ENCODE measurements around the gene MGST2.
A peak's percentile ranks its signal among the peaks of the same experiment; 100 is the strongest.

MGST2 gene

DNA sequence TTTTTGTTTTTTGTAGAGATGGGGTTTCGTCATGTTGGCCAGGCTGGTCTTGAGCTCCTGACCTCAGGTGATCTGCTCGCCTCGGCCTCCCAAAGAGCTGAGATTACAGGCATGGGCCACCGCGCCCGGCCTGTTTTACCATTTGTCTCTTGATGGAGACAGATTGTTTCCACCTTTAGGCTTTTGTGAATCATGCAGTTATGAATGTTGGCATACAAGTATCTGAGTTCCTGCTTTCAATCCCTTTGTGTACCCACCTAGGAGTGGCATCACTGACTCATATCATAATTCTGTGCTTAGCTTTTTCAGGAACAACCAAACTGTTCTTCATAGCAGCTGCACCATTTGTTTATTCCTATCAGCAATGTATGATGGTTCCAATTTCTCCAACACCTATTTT lies 20.2 kb upstream of the MGST2 start:
- no peak for DNase-seq

DNA sequence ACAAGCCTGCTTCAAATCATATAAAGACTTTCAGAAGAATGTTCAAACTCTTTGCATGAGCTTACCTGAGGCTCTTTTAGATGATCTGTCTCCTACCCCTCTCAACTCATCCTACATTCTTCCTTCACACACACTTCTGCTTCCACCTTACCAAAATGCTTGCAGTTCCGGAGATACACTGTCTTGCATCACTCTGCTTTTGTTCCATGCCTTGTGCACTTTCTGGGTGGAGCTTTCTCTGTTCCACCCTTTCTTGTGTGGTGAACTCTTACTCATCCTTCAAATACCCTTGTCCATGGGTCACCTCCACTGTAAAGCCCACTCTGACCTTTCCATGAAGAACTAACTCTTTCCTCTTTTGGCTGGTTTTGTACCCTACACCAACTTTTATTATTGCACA lies 18.4 kb upstream of the MGST2 start:
- DNase-seq = no peak

DNA sequence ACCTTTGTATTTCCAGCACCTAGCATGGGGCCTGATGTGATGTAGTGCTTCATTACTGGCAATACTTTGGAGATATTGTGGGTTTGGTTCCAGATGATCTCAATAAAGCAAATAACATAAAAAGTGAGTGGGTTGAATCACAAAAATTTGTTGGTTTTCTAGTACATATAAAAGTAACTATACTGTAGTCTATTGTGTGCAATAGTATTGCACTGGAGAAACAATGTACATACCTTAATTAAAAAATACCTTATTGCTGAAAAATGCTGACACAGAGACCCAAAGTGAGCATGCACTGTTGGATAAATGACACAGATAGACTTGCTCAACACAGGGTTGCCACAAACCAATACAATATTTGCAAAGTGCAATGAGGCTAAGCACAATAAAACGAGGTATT lies 17.7 kb upstream of the MGST2 start:
- no peak for DNase-seq

DNA sequence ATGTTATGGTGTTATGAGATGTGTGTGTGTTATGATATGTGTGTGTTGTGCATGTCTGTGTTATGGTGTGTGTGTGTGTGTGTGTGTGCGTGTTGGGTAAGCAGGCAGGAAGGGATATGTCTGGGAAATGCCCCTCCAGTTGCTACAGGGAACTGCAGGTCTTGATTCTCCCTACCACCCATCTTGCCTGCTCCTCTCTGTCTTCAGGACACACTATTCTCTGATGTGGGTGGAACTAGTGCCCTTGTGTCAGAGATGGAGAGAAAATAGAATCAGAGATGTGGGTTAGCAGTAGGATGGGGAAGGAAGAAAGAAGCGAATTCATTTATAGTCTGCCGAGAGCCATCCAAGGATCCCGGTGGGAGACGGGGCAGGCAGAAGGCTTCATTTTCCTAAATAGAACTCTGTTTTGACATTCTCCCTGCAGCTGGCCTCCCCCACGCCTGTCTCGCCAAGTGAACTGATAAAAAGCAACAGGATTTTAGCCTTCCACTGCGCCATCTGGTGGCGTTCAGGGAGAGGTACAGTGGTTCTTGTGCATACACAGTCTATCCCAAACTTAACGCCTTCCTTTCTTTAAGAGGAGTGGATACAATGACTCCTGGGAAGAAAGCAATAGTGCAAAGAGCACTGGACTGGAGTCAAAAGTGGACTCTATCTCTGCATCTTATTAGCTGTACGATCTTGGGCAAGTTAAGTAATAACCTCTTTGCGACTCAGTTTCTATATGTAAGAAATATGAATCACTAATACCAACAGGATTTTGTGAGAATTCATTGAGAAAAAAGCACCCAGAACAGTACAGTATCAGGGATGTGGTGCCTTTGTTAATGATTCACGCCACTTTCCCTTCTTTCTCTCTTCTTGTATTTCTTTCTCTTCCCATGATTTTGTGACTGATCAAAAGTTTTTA lies 14.1 kb upstream of the MGST2 start:
- peak; percentile 58 for DNase-seq

DNA sequence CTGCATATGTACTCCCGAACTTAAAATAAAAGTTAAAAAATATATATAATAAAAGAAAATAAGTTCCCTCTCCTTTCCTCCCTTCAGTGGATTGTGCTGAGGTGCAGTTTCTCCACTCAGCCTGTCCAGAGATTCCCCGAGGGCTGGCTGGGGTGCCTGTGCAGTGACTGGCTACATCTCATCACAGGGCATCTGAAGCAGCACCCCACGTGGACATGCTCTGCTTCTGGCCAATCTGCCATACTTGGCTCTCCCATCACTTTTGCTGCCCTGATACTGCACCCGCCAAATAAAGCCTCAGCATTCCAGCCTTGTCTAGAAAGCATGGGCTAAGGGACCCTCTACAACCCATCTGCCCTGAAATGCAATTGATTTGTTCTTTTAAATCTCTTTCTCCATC lies 11.1 kb upstream of the MGST2 start:
- no peak for DNase-seq

DNA sequence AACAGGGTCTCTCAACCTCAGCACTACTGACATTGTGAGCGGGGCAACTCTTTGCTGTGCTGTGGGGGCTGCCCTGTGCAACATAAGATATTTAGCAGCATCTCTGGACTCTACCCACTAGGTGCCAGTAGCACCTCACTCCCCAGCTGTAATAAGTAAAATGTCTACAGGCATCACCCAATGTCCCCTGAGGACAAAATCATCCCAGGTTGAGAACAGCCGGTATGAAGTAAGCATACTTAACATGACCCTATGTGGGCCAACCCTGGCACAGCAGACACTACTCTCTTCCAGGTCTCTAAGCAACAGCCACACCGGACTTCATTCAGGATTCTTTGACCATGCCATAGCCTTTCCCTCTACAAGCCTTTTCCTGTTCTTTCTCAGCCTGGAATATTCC lies 10.5 kb upstream of the MGST2 start:
- peak; percentile 34 for DNase-seq

DNA sequence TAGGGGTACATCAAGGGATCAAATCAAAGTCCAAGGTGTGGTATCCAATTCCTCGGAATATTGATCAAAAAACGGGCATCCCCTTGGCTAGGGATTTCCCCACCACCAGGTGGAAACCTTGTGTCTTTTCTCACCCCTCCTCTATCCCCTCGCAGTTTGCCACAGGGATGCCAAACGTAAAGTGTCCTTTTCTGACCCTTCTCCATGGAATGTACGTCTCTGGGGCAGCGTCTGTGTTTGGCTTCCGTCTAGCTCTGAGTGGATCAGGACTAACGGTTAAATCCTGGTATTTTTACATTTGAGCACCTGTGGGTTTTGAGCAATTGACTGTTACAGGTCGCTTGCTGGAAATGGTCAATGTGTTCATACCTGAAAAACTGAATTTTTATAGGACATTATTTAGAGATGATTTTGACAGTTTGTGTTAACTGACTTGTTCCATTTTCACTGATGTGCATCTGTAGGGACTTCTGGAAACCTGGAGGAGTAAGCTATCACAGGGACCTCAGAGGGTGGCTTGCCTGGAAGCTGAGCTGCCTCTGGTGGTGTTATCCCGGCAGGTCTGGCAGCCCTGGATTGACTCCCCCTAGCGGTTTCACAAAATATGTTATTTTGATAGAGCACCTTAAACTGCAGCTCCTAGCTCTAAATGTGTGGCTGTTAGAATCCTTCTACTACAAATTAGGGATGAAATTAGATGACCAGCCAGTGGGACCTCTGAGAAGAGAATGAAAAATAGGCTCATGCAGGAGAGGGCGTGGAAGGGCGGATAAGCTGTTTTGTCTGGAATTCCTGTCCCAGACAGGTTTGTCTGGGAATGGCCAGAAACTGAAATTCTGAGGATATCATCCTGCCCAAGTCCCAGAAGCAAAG lies 8.8 kb upstream of the MGST2 start:
- peak; percentile 77 for DNase-seq

DNA sequence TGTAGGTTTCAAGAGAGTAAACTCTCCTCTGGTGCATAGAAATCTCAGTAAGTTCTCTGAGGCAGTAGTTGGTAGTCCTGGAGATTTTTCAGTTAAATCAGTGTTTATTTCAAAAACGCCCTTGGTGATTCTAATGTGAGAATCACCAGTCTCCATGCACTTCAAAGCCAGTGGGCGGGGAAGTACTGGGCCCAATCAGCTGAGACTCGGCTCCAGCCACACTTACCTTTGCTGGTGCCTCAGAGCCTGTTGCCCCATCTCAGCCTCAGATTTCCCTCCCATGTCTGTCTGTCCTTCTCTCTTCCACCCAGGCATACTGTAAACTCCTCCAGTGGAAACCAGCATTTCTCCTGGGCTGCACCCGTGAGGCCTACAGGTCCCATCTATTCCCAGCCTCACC lies 7.4 kb upstream of the MGST2 start:
- no peak for DNase-seq

DNA sequence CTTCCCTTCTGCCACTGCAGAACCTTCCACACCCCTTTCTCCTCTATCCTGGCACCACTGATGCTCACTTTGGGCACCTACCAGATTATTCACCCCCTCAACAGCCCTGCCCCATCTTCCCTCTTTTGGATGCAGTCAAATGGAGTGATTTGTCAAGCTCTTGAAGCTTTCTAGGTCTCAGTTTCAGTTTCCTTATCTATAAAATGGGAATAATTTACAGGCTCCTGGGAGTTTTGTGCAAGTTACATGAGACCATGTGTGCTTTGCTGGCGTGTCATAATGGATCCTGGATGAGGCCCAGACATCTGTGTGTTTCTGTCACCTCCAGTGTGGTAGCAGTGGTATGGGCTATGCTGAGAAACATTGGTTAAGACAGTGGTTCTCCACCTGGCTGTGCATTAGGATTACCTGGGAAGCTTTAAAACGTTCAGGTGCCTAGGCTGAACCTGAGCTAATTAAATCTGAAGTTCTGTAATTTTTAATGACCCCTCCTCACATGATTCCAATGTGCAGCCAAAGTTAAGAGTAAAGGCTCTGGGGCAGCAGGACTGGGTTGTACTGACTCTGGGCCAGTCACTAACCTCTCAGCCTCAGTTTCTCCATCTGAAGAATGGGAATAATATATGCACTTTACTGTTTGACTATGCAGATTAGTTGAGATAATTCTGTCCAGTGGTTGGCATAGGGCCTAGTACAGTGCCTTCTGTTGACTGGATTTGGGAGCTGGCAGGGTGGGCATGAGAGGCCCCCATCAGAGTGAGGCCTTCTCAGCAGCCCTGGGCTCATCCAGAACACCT lies 6.8 kb upstream of the MGST2 start:
- no peak for DNase-seq

DNA sequence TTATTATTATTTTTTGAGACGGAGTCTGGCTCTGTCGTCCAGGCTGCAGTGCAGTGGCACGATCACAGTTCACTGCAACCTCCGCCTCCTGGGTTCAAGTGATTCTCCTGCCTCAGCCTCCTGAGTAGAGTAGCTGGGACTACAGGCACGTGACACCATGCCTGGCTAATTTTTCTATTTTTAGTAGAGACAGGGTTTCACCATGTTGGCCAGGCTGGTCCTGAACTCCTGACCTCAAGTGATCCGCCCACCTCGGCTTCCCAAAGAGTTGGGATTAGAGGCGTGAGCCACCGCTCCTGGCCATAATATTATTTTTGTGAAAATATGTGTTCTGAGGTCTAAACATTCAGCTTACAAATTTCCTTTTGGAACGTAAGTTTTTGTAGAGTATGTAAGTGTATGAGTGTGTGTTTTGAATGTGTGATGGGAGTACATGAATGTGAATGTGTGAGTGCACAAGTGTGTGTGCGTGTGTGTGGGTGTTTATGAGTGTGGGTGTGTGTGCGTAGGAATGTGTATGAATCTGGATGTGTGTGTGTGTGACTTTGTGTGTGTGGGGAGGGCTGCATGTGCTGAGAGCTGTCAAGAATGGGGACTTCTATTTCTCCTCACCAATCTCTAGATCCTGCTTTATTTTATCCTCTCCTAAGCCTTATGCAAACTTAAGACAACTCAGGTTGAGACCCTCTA lies 5.7 kb upstream of the MGST2 start:
- no peak for DNase-seq

DNA sequence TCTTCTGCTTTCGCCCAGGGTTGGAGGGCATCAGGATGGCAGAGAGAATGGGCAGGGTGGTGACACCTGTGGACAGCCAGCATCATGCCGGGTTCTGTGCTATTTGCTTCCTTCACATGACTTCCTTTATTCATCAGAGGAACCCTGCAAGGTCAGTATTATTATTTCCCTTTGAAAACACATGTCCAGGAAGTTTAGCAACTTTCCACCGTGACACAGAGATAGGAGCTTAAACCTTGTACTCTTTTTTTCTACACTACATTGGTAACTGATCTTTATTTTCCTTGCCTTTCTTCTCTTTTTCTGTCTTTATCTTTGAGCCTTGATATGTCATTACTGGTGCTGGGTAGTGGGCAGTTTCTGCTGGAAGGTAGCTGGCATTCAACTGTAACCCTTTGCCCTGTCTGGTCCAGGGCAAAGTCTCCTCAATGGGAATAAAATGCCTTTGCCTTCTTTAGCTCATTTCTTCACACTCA lies 5.0 kb upstream of the MGST2 start:
- DNase-seq = no peak

DNA sequence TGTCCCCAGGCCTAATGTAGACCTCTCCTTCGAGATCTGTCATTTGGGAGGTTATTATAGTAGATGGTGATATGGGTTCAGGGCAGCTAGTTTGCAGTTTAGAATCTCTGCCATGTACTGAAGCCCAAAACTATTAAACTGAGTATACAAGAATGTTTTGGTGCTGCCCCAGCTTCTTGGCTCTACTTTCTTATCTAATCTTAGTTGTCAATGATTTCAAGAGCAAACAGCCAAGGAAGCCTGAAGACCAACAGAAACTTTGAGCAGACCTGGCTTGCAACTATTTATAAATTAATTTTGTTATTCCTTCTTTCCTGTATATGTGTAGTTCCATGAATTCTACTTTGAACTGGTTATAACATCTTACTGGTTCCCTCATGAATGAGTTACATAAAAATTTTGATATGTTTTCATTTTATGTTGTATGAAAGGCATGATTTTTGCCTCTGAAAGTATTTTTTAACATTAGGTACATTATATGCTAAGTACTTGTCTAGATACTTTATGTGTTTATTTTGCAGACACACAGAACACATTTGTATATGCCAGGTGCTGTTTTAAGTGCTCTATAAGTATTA lies 2.0 kb upstream of the MGST2 start:
- no peak for DNase-seq

DNA sequence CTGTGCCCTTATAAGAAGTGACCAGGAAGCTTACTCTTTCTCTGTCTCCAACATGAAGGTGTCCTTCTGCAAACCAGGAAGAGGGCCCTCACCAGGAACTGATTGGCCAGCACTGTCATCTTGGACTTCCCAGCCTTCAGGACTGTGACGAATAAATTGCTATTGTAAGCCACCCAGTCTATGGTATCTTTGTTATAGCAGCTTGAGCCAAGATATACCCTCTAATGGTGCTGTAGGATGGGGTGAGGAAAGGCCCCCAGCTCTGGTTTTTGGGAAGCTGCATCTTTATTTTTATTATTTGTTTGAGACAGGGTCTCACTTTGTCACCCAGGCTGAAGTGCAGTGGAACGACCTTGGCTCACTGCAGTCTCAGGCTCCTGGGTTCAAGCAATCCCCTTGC lies 1.2 kb upstream of the MGST2 start:
- no peak for DNase-seq

DNA sequence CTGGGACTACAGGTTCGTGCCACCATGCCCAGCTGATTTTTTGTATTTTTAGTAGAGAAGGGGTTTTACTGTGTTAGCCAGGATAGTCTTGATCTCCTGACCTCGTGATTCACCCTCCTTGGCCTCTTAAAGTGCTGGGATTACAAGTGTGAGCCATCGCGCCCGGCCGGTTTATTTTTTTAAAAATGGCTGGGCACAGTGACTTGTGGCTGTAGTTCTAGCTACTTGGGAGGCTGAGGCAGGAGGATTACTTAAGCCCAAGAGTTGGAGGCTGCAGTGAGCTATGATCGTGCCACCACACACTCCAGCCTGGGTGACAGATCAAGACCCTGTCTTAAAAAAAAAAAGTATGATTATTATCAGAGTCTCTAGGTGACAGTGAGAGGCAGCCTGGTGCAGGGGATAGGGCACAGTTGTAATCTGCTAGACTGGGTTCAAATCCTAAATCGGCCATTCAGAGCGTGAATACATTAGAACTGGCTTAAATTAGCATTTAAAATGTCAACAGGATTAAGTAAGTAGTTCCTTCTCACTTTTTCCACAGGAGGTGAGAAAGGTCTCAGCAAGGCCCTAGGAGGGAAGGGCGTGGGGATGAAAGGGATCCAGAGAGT lies 435 bp upstream of the MGST2 start:
- DNase-seq = no peak

DNA sequence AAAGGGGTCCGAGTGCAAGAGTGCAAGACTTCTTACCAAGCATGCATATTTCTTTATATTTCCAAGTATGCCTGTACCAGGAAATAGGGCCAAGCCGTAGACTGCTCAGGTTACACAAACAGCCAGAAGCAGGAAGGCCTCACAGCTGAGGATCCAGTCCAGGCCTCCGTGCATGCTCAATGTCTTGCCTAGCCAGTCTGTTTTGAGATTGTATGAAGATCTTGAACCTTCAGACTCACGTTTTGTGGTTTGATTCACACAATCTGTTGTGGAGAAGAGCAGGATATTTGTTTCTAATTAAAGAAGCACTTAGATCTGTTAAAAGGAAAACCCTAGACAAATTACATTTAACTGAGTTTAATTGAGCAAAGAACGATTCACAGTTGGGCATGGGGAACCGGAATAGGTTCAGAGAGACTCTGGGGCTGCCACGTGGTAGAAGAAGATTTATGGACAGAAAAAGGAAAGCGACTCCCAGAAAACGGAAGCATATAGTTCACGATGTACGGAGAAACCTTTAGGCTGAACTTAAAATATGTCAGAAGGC lies 1.2 kb downstream of the MGST2 start:
- peak; percentile 26 for DNase-seq

DNA sequence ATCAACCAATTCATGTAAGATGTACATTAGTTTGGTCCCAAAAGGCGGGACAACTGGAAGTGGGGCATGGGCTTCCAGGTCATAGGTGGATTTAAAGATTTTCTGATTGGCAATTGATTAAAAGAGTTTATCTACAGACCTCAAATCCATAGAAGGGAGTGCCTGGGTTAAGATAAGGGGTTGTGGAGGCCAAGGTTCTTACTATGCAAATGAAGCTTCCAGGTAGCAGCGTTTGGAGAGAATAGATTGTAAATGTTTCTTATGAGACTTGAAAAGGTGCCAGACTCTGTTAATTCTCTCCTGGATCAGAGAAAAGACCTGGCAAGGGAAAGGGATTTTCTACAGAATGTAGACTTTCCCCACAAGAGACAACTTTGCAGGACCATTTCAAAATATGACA lies 2.4 kb downstream of the MGST2 start:
- no peak for DNase-seq

DNA sequence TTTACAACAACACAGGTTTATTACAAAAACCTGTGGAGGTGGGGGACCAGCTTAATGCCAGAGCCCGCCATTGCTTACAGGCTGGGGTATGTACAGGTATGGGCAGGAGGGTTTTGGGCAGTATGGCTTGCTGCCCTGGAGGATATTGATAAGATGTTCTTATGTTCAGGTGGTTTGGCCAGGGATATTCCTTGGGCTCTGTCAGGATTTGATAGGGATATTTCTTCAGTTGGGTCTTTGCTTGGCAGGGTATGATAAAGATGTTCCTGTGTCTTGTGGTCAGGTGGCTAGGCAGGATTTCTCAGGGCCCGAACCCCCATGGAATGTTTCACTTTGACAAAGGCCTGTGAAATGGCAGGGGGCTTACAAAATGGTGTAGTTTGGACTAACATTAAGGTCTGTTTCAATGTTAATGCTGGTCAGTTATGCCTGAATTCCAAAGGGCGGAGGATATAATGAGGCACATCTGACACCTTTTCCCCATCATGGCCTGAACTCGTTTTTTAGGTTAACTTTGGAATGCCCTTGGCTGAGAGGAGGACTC lies 3.1 kb downstream of the MGST2 start:
- DNase-seq = no peak

DNA sequence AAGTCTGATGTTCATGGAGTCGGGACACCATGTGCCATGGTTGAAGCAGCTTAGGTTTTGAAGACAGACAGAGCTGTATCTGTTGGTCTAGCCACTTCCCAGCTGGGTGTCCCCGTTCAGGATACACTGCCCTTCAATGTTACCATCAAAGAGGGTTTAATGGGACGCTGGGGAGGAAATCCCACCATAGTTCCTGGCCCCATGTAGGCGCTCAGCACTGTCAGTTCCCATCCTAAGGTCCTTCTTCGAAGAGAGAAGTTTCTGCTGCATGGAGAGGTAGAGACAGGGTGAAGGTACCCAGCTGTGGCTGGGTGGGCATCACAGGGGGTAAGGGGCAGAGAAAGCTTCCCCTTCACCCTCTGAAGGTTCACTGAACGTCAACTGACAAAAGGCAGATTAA lies 3.7 kb downstream of the MGST2 start:
- no peak for DNase-seq

DNA sequence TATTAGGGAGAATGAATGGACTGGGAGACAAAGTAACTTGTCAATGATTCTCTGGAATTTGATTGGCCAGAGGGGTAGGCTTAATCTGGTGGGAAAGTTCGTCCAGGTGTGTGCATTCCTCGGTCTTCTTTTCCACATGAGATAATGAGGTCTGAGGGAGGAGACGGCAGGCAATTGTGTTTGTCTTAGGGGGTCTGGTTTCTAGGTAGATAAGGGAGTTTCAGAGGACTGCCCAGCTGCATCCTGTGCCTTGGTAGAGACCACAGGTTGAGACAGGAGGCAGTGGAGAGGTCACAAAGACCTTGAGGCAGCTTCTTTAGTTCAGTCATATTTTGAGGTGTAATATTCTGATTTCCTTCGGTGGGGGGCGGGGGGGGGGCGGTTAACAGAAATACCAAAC lies 4.3 kb downstream of the MGST2 start:
- no peak for DNase-seq

DNA sequence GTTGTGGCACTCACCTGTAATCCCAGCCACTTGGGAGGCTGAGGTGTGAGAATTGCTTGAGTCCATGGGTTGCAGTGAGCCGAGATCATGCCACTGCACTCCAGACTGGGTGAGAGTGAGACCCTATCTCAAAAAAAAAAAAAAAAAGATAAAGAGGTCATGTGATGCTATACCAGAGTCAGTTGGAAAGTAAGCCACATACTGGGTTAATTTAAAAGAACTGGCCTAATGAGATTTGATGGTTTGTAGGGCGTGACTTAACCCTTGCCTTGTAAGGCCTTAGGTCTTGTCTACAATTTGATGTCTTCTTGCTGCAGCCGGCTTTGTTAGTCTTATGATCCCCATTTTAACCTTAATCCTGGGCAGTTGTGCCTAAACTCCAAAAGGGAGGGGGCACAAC lies 5.2 kb downstream of the MGST2 start:
- DNase-seq = no peak

DNA sequence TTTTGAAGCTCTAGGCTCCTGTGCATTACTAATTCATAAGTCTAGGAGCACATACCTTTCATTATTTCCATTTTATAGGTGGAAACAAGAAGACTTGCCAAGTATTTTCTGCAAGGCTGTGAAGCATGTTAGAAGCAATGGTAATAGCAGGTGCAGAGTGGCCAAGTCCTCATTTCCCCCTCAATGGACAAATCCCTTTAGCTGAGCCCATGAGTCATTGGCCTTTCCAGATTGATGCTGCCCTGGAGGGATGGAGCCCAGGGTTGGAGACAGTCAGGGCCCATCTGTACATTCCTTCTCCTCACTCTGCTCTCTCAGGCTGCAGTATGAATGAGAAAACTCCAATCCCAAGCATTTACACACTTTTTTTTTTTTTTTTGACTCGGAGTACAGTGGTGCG lies 6.6 kb downstream of the MGST2 start:
- DNase-seq = no peak

Data from NCI-H345 (cell line).